CD4-positive, alpha-beta T cell treated with Interleukin-4 for 1 hour (primary cell): Measurements from ENCODE around the gene VASP.

Experiments used
- DNase-seq, 2 donors: peaks; one replicate each; pipeline ENCODE4 v3.0.0-alpha.2; 2020 to 2022

Gene VASP

DNA sequence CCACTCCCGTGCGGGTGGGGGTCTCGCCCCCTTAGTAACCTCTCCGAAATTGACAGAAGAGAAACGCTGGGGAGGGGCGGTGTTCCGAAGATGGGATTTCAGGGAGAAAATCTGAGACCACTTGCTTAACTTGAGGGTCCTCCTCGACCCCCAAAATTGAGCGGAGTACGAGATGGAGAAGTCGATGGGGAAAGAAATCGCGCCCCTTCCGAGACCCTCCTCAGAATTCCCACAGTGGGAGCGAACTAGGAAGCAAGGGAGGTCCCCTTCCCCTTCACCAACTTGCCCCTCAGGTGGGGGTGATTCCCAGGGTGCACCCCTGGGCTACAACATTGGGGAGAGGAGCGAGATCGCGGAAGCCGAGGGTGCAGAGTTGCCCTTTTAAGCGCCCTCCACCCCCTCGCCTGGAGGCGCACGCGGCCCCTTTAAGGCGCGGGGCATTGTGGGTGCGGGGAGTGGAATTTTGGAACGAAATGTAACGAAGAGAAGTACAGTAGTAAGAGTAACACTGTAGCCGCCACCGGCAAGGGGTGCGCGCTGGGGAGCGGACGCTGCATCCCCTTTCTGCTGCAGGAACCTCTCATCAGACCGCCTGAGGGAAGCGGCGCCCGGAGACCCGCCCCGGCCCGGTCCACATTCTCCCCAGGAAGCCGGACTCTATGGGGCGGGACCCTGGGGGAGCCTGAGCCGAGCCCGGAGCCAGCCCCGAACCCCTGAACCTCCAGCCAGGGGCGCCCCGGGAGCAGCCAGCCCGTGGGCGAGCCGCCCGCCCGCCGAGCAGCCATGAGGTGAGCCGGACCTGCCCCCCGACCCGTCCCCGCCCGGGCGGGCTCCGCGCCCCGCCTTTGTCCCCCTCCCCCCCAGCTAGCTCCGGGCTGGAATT, at the start of gene VASP:
VASP (plus strand) TSS at position 491 of the 883 bp plus-strand sequence; CDS start at position 784, 293 bp downstream.
- DNase-seq: peak; percentile 91 to 92

- no peak for DNase-seq
Measured at GRCh38 chr19:45457776-45458175, 49.5 kb upstream of the VASP start.

DNA sequence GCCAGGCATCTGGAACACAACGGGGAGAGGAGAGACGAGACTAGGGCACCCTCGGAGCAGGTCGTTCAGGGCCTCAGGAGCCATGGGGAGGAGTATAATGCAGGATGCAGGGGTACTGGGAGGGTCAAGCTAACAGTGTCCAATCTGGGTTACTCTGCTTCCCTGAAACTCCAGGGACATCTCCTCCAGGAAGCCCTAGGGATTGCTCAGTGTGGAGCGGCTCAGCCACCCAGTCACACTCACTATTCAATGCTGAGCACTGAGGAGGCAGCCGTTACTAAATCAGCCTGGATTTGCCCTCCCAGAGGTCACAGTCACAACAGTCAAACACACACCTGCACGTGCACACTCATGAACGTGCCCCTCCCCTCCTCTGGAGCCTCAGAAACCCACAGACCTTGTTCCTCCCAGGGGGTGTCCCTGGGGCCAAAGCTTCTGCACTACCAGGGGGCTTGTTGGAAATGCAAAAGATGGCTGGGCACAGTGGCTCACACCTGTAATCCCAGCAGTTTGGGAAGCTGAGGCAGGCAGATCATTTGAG, 46.4 kb upstream of the VASP start:
- no peak for DNase-seq

- no peak for DNase-seq
Measured at GRCh38 chr19:45462174-45462573, 45.1 kb upstream of the VASP start.

- no peak for DNase-seq
Measured at GRCh38 chr19:45463241-45463640, 44.0 kb upstream of the VASP start.

DNA sequence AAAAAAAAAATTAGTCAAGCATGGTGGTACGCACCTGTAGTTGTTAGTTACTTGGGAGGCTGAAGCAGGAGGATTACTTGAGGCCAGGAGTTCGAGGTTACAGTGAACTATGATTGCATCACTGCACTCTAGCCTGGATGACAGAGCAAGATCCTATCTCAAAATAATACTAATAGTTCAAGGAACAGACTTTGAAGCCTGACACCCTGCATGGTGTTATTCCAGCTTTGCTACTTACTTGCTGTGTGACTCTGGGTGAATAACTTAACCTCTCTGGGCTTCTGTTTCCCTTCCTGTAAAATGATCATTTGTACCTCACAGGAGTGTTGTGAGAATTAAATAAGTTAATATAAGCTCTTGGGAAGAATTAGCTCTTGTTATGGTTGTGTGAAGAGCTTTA, 43.0 kb upstream of the VASP start:
- no peak for DNase-seq

DNA sequence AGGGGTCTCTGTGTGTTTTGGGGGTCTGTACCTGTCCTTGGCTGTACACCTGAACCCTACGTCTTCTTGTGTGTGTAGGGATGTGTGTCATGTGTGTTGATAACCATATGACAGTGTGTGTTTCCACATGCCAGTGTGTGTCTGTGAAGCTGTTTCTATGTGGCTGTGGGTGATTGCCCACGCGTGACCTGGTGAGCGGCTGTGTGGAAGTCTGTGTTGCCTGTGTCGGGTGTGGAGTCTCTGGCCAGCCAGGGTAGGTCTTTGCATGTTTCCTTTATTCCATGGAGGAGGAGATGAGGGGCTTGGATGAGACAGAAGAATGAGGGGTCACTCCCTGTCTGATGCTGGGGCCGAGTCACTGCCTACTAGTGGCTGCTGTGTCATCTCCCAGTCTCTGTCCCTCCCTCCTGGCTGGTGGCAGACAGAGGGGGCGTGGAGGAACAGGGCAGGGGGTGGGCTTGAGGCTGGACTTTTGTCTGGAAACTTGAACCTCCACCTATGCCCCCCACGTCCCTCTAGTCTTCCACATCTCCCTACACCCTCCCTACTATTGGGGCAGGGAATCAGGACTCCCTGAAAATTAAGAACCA, 42.3 kb upstream of the VASP start:
- no peak for DNase-seq

DNA sequence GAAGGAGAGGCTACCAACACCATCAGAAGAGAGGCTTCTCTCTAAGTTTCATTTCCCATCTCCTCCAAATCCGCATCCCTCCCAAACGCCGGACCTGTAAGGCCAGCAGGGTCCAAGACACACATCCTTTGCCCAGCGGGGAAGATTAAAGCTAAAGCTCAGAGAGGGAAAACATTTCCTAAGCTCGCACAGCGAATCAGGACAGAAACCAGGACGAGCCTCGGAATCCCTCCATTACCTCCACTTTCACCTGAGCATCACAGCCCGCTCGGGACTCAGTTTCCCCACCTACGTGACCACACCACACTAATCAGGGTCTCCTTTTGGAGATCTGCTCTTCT, 40.2 kb upstream of the VASP start:
- no peak for DNase-seq

- DNase-seq: peak; percentile 96 to 97
Measured at GRCh38 chr19:45467456-45468158, 39.7 kb upstream of the VASP start, which contains the start of gene FOSB. Gene FOSB, plus strand, starts transcription at chr19:45467996. Its CDS starts 591 bp downstream, at chr19:45468587.

DNA sequence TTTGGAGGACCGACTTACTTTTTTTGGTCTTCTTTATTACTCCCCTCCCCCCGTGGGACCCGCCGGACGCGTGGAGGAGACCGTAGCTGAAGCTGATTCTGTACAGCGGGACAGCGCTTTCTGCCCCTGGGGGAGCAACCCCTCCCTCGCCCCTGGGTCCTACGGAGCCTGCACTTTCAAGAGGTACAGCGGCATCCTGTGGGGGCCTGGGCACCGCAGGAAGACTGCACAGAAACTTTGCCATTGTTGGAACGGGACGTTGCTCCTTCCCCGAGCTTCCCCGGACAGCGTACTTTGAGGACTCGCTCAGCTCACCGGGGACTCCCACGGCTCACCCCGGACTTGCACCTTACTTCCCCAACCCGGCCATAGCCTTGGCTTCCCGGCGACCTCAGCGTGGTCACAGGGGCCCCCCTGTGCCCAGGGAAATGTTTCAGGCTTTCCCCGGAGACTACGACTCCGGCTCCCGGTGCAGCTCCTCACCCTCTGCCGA, 39.1 kb upstream of the VASP start:
- no peak for DNase-seq

DNA sequence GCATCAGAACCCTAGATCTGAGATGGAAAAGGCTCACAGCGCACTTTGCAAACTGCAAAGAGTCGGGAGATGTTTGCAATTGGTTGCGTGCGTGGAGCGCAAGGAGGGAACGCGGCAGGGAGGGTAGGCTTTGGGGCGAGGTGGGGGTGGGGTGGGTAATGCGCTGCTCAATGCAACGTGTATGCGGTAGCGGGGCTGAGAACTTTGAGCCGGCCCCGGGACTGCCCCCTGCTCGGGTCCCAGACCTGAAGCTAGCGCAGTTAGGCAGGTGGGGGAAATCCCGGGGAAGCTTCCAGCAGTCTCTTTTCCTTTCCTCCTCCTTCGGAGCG, 38.5 kb upstream of the VASP start:
- no peak for DNase-seq

GRCh38 chr19:45469132-45469944, 37.9 kb upstream of the VASP start:
- DNase-seq: peak; percentile 86 to 87

DNA sequence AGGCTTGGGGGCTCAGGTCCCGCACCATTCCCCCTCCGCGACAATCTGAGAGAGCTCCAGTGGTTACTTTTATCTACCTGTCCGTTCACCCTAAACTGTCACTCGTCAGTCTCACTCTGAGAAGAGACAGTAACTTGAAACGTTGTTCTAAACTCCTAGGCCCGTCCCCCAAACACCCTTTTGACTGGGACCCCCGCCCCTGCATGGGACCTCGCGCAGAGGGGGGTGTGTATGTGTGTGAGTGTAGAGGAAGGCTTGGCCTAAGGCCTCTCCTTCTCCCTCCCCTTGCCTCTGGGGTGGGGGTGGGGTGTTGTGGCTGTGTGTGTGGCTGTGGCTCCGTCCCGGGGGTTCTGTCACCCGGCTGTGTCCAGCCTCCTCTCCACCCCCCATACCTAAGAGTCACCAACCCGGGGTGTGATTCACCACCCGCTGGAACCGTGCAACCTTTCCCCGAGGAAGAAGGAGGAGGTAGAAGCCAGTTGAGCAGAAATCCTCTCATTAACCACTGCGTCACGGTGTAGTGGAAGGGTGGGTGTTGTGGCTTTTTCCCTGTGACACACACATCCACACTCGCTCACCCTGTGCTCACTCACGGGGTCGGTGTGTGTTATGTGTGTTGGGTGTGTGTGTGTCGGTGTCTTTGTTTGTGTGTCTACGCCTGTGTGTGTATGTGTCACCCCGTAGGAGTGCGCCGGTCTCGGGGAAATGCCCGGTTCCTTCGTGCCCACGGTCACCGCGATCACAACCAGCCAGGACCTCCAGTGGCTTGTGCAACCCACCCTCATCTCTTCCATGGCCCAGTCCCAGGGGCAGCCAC, 37.1 kb upstream of the VASP start:
- peak; percentile 73 to 79 for DNase-seq

DNA sequence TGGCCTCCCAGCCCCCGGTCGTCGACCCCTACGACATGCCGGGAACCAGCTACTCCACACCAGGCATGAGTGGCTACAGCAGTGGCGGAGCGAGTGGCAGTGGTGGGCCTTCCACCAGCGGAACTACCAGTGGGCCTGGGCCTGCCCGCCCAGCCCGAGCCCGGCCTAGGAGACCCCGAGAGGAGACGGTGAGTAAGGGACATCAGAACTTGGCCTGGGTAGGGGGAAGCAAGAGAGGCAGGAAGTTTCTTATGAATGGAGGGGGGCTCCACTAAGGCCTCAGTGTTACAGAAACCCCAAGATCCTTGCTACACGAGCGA, 36.6 kb upstream of the VASP start:
- no peak for DNase-seq

DNA sequence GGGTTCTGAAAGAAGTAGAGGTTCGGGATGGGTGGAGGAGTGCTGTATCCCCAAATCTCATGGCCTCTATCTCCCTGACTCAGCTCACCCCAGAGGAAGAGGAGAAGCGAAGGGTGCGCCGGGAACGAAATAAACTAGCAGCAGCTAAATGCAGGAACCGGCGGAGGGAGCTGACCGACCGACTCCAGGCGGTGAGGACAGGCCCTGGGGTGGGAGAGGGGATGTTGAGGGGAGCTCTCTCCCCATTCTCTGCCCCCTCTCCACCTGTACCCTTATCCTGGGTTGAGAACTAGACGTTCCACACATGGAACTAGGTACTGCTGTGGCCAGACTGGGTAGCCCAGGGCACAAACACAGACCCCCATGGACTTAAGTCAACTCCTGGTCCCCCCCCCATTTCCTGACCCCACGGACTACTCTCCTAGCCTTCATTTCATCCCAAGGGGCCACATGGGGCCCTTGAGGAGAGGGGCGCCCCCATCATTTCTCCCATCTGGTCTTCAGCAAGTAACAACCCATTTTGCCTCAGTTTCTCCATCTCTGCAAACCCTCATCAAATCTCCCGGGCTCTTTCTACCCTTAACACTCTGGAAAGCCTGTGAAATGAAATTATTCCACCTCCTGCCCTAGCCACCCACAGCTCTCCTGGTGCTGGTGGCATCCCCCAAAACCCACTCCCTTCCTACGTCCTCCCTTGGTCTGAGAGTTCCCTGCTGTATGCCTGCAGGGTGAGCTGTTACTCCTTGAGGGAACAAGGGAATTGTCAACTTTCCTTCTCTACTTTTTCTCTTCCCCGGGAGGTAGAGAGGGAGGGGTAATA, 36.0 kb upstream of the VASP start:
- DNase-seq: peak; percentile 47 to 63

GRCh38 chr19:45471931-45472562, 35.2 kb upstream of the VASP start:
- peak; percentile 51 to 59 for DNase-seq

DNA sequence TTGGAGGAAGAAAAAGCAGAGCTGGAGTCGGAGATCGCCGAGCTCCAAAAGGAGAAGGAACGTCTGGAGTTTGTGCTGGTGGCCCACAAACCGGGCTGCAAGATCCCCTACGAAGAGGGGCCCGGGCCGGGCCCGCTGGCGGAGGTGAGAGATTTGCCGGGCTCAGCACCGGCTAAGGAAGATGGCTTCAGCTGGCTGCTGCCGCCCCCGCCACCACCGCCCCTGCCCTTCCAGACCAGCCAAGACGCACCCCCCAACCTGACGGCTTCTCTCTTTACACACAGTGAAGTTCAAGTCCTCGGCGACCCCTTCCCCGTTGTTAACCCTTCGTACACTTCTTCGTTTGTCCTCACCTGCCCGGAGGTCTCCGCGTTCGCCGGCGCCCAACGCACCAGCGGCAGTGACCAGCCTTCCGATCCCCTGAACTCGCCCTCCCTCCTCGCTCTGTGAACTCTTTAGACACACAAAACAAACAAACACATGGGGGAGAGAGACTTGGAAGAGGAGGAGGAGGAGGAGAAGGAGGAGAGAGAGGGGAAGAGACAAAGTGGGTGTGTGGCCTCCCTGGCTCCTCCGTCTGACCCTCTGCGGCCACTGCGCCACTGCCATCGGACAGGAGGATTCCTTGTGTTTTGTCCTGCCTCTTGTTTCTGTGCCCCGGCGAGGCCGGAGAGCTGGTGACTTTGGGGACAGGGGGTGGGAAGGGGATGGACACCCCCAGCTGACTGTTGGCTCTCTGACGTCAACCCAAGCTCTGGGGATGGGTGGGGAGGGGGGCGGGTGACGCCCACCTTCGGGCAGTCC, 34.5 kb upstream of the VASP start:
- peak; percentile 72 to 73 for DNase-seq

GRCh38 chr19:45473367-45473681, 34.0 kb upstream of the VASP start:
- no peak for DNase-seq
